AG09309 (cell line): ENCODE measurements around the gene FOXE3.

Experiments used
- DNase-seq: peaks from one replicate; pipeline ENCODE4 v3.0.0-alpha.2; 2010; ENCODE audit warnings: low read depth
- H3K4me3 ChIP-seq: 2 replicates; pipeline ENCODE4 v1.5.1; 2011; ENCODE audit warnings: mild to moderate bottlenecking, low read depth, low read length, moderate library complexity; ENCODE audit not compliant: control insufficient read depth
- TF ChIP-seq, protein P1 (sequence below): IDR thresholded peaks from 2 replicates; pipeline ENCODE4 v1.5.1; 2011; ENCODE audit warnings: mild to moderate bottlenecking, low read depth, low read length, inconsistent platforms; ENCODE audit not compliant: insufficient read depth, control insufficient read depth; ENCODE audit errors: missing control alignments

The FOXE3 gene

DNA sequence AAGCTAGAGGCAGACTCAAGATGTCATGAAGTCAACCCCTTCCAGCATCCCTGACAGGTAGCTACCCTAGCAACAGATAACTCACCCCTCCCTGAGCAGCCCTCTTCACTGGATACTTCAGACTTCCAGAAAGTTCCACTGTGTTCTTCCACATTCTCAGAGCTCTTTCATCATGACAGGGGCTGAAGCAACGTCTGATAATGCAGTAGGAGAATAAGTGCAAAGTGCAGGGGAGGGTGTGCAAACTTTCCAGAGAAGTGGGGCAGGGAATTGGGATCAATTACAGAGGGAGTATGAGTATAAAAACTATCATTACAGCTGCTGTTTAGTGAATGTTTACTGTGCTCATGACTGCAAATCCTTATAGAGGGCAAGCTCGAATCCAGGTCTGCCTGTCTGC, 26.4 kb upstream of the FOXE3 start:
- H3K4me3 ChIP-seq = no peak overlapping the region
- TF ChIP-seq, protein P1, sequence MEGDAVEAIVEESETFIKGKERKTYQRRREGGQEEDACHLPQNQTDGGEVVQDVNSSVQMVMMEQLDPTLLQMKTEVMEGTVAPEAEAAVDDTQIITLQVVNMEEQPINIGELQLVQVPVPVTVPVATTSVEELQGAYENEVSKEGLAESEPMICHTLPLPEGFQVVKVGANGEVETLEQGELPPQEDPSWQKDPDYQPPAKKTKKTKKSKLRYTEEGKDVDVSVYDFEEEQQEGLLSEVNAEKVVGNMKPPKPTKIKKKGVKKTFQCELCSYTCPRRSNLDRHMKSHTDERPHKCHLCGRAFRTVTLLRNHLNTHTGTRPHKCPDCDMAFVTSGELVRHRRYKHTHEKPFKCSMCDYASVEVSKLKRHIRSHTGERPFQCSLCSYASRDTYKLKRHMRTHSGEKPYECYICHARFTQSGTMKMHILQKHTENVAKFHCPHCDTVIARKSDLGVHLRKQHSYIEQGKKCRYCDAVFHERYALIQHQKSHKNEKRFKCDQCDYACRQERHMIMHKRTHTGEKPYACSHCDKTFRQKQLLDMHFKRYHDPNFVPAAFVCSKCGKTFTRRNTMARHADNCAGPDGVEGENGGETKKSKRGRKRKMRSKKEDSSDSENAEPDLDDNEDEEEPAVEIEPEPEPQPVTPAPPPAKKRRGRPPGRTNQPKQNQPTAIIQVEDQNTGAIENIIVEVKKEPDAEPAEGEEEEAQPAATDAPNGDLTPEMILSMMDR = no peak
- DNase-seq = no peak

GRCh38 chr1:47390843-47391242, 25.2 kb upstream of the FOXE3 start:
- no peak for DNase-seq
- H3K4me3 ChIP-seq = no peak overlapping the region
- TF ChIP-seq, protein P1 = no peak

- TF ChIP-seq, protein P1 = no peak
- no peak for DNase-seq
Measured at GRCh38 chr1:47393141-47393540, 22.9 kb upstream of the FOXE3 start.

GRCh38 chr1:47395433-47395832, 20.7 kb upstream of the FOXE3 start:
- H3K4me3 ChIP-seq = no peak overlapping the region
- DNase-seq = no peak
- TF ChIP-seq, protein P1 = no peak

More at GRCh38 chr1:47393141-47393540, 22.9 kb upstream of the FOXE3 start:
- no peak overlapping the region for H3K4me3 ChIP-seq

GRCh38 chr1:47396671-47397196, 19.4 kb upstream of the FOXE3 start:
- no peak for DNase-seq
- H3K4me3 ChIP-seq = no peak overlapping the region
- TF ChIP-seq, protein P1 = no peak

DNA sequence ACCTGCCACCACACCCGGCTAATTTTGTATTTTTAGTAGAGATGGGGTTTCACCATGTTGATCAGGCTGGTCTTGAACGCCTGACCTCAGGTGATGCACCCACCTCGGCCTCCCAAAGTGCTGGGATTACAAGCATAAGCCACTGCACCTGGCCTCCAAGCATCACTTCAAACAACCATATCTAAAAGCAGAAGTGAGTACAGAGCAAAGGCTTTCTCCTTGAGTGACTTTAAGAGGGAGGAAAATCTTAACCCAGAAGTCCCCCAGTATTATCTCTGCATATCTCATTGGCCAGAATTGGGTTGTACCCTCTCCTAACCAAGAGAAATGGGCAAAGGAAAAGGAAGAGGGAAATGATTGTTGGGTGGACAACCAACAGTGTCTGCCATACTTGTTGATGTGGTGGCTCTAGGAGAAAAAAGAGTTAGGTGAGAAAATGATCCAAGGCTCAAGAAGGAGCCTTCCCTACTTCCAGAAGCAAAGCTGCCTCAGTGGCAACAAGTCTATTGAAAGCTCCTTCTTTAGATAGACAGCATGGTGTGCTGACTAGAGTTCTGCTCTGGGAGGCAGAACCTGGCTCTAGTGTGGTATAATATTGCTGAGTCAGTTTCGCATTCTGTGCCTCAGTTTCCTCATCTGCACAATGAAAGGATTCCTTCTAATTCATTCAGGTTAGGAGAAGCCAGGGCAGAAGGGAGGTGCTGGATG, 16.8 kb upstream of the FOXE3 start:
- TF ChIP-seq, protein P1 = no peak
- DNase-seq = no peak
- H3K4me3 ChIP-seq = no peak overlapping the region
